PC-9 (cell line): ENCODE results near the gene STARD4. TPM values are rescaled to one million over a fixed set of nuclear protein-coding genes. Genes with fewer than 3 reads are reported as not detected.

ENCODE experiments used
- BruUV-seq: library from RNA; stranded (reverse); fragments of 400-500 nt; replicated peaks from 2 replicates; lab custom pipeline; 2021; lab: Mats Ljungman, UMichigan
- CTCF ChIA-PET: fragments of 300-600 bp; sonication (Branson Sonifier 250); formaldehyde crosslinking; loops from one replicate; lab custom pipeline; 2022; ENCODE audit warnings: antibody characterized with exemption; lab: Charles Lee
- POLR2A ChIA-PET: fragments of 300-600 bp; sonication (Branson Sonifier 250); formaldehyde crosslinking; loops from one replicate; lab custom pipeline; 2022; ENCODE audit warnings: antibody characterized with exemption; ENCODE audit not compliant: unreplicated experiment; lab: Charles Lee
- DNase-seq, 2 experiments: peaks; one replicate each; pipeline versions ENCODE4 v3.0.0 to v3.0.0-alpha.2; 2015 to 2022; ENCODE audit warnings: mixed read lengths in 1 of 2
- H2AFZ ChIP-seq: fragments of 200-600 bp; sonication (generic); 2 replicates; pipeline ENCODE4 v1.8.1; 2017; ENCODE audit warnings: antibody characterized with exemption
- H3F3A ChIP-seq: fragments of 200-600 bp; sonication (generic); 2 replicates; pipeline ENCODE4 v1.8.1; 2017; ENCODE audit warnings: antibody characterized with exemption, mild to moderate bottlenecking, low read depth; ENCODE audit not compliant: insufficient read depth
- H3K27ac ChIP-seq: fragments of 200-600 bp; sonication (generic); 2 replicates; pipeline ENCODE4 v1.6.1; 2016; ENCODE audit warnings: mixed run types
- H3K27me3 ChIP-seq: fragments of 200-600 bp; sonication (generic); 2 replicates; pipeline ENCODE4 v1.6.1; 2016; ENCODE audit warnings: low read depth, mixed run types; ENCODE audit not compliant: insufficient read depth
- H3K36me3 ChIP-seq: fragments of 200-600 bp; sonication (generic); 2 replicates; pipeline ENCODE4 v1.6.1; 2016; ENCODE audit warnings: low read depth, mixed run types
- H3K4me1 ChIP-seq: fragments of 200-600 bp; sonication (generic); replicated peaks from 2 replicates; pipeline ENCODE4 v1.6.1; 2016; ENCODE audit warnings: mixed run types; ENCODE audit not compliant: insufficient read depth
- H3K4me2 ChIP-seq: fragments of 200-600 bp; sonication (generic); 2 replicates; pipeline ENCODE4 v1.6.1; 2017; ENCODE audit warnings: mixed run types
- H3K4me3 ChIP-seq: fragments of 200-600 bp; sonication (generic); 2 replicates; pipeline ENCODE4 v1.6.1; 2016; ENCODE audit warnings: mixed run types
- H3K79me2 ChIP-seq: fragments of 200-600 bp; sonication (generic); 2 replicates; pipeline ENCODE4 v1.6.1; 2017; ENCODE audit warnings: low read depth, mixed run types
- H3K9me2 ChIP-seq: fragments of 200-600 bp; sonication (generic); 2 replicates; pipeline ENCODE4 v1.8.1; 2017; ENCODE audit warnings: mild to moderate bottlenecking; ENCODE audit not compliant: insufficient read depth
- H3K9me3 ChIP-seq: fragments of 200-600 bp; sonication (generic); 2 replicates; pipeline ENCODE4 v1.8.1; 2016; ENCODE audit warnings: low read depth; ENCODE audit not compliant: insufficient read depth
- H4K20me1 ChIP-seq: fragments of 200-600 bp; sonication (generic); 2 replicates; pipeline ENCODE4 v1.8.1; 2017; ENCODE audit not compliant: insufficient read depth
- CTCF ChIP-seq: fragments of 200-600 bp; sonication (generic); conservative IDR thresholded peaks from 2 replicates; pipeline ENCODE4 v1.6.1; 2017; ENCODE audit warnings: mixed run types, antibody characterized with exemption, mild to moderate bottlenecking, moderate library complexity
- EZH2 ChIP-seq: fragments of 200-600 bp; sonication (generic); IDR thresholded peaks from 2 replicates; pipeline ENCODE4 v1.8.0; 2017; ENCODE audit warnings: antibody characterized with exemption, low read depth
- intact Hi-C: fragments of 100-400 bp; cut with micrococcal nuclease; formaldehyde crosslinking; loops from one replicate; pipeline ENCODE4 v1.10.0; 2022; ENCODE audit not compliant: unreplicated experiment
- total RNA-seq: library from RNA; stranded (reverse); gene quantifications from 2 replicates; pipeline ENCODE4 v1.2.3, GENCODE V29; 2021

The STARD4 gene
- total RNA-seq, 1 experiment from 2014 or later, result 6.4 TPM

- Histone ChIP-seq H3K36me3 (no peaks in the 10 kb centered on the region), H3K9me2 (no peaks in the 10 kb centered on the region), H3K27ac (no peak overlapping the region), H3F3A (no peaks in the 10 kb centered on the region), H3K4me1 (no peaks in the 10 kb centered on the region), H4K20me1 (no peaks in the 10 kb centered on the region), H3K27me3 (peaks cover 5% of the 10 kb centered on the region; the same call in 1 of the 2 replicates), H3K9me3 (no peaks in the 10 kb centered on the region), H3K79me2 (no peaks in the 10 kb centered on the region), H2AFZ (no peak overlapping the region), H3K4me3 (no peak overlapping the region), H3K4me2 (no peak overlapping the region)
- no peak for TF ChIP-seq EZH2
- TF ChIP-seq CTCF, result no peak
- no peak for DNase-seq
- intact Hi-C loops, result no loop called here
- POLR2A ChIA-PET, result no interaction called here
- BruUV-seq, result no TSS peak
- CTCF ChIA-PET, result no interaction called here
Observed at GRCh38 chr5:111509119-111509518, 3.2 kb downstream of the STARD4 start.

DNA sequence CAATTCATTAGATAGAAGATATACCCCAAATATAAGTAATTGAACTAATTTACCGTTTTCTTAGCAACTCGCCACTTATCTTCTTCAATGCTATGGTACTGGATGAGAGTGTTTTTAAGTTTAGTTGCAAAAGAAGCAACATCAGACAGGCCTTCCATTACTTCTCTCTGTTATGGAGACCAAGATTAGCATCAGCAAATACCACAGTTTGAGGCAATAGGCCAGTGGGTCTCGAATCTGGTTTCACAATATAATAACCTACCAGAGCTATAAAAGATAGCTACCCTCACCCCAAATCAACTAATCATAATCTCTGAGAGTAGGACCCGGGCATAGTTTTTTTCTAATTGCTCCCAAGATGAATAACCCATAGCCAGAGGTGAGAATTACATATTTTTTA is 5.1 kb downstream of the STARD4 start:
- no peaks in the 10 kb centered on the region for H3K79me2 ChIP-seq
- no peak overlapping the region for H3K27ac ChIP-seq
- no peak for DNase-seq
- intact Hi-C loops, result no loop called here
- H4K20me1 ChIP-seq, result no peaks in the 10 kb centered on the region
- H3K4me2 ChIP-seq, result no peak overlapping the region
- CTCF ChIA-PET, result no interaction called here
- no peaks in the 10 kb centered on the region for H3K36me3 ChIP-seq
- no peak overlapping the region for H3K4me3 ChIP-seq
- TF ChIP-seq EZH2 (no peak), CTCF (no peak)
- no peaks in the 10 kb centered on the region for H3K9me3 ChIP-seq
- no TSS peak for BruUV-seq
- no peaks in the 10 kb centered on the region for H3K4me1 ChIP-seq
- no peaks in the 10 kb centered on the region for H3K9me2 ChIP-seq
- no peaks in the 10 kb centered on the region for H3F3A ChIP-seq
- POLR2A ChIA-PET, result no interaction called here
- H3K27me3 ChIP-seq, result no peaks in the 10 kb centered on the region
- no peak overlapping the region for H2AFZ ChIP-seq

DNA sequence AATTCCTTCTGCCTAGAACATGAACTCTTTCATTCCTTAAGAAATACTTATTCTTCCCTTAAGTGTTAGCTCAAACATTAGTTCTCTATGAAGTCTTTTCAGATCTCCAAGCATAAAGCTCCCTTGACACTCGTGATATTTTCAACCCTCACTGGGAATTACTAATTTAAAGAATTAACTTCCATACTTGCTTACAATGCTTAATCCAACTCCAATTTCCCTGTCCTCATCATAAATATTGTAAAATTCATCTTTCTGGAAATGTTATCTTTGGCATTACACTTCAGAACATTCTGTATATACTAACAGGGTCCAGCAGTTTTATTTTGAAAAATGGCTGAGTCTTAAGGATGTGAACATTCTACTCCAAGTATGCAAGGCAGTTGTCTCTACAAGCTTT is 7.2 kb downstream of the STARD4 start:
- no peak for DNase-seq
- Histone ChIP-seq H3K4me1 (no peaks in the 10 kb centered on the region), H3K27ac (no peak overlapping the region), H3K36me3 (no peaks in the 10 kb centered on the region), H3K4me3 (no peak overlapping the region), H3K79me2 (no peaks in the 10 kb centered on the region), H4K20me1 (no peaks in the 10 kb centered on the region), H3K9me2 (no peaks in the 10 kb centered on the region), H3F3A (no peaks in the 10 kb centered on the region), H2AFZ (no peak overlapping the region), H3K4me2 (no peak overlapping the region), H3K9me3 (no peaks in the 10 kb centered on the region), H3K27me3 (no peaks in the 10 kb centered on the region)
- intact Hi-C loops, result no loop called here
- ChIA-PET CTCF (no interaction called here), POLR2A (no interaction called here)
- TF ChIP-seq CTCF (no peak), EZH2 (no peak)
- BruUV-seq, result no TSS peak
